ENCODE data around the gene TBC1D10B.

TBC1D10B gene

GRCh38 chr16:30335598-30336474 is 34.5 kb downstream of the TBC1D10B start:
- Histone ChIP-seq H3K9me3 (ENCODE audit: control insufficient read depth, insufficient read depth, low read depth, low read length) (no peaks in the 10 kb centered on the region), H3K27ac (ENCODE audit: extremely low read depth, low read depth, low read length) (no peak overlapping the region), H3K36me3 (ENCODE audit: control insufficient read depth in 2 of 2, insufficient read depth in 1 of 2, low read length in 2 of 2) (no peaks in the 10 kb centered on the region), H3K4me3 (ENCODE audit: low read depth, low read length) (peak overlapping the region; percentile 21; the same call in 1 of the 2 replicates), H3K4me1 (ENCODE audit: control insufficient read depth, insufficient read depth, low read length) (no peaks in the 10 kb centered on the region)
- TF ChIP-seq ZNF114 (tag by site-specific recombination; IDR thresholded peaks at IDR 0.05) (no peak), GLIS2 (tag by site-specific recombination; IDR thresholded peaks at IDR 0.05) (0 out of 2 replicates have a peak, but pooled peaks have one; percentile 13), BCL11B (tag by site-specific recombination; IDR thresholded peaks at IDR 0.05; ENCODE audit: low read depth) (no peak), ZNF692 (tag by site-specific recombination; IDR thresholded peaks at IDR 0.05) (0 out of 2 replicates have a peak, but pooled peaks have one; percentile 23), HOXC10 (CRISPR knock-in tag; IDR thresholded peaks at IDR 0.05) (no peak), ZNF600 (tag by site-specific recombination; IDR thresholded peaks at IDR 0.05) (peak; percentile 78), ZNF211 (tag by site-specific recombination; IDR thresholded peaks at IDR 0.05; ENCODE audit: low read depth) (no peak), PATZ1 (tag by site-specific recombination; IDR thresholded peaks at IDR 0.05) (peak; percentile 71; the same call in 1 of the 2 replicates), ZNF629 (tag by site-specific recombination; IDR thresholded peaks at IDR 0.05) (no peak), SP2 (tag by site-specific recombination; IDR thresholded peaks at IDR 0.05) (peak; percentile 18; the same call in 1 of the 2 replicates), ZNF16 (tag by site-specific recombination; IDR thresholded peaks at IDR 0.05; ENCODE audit: low read depth) (no peak), ZNF335 (tag by site-specific recombination; conservative IDR thresholded peaks at IDR 0.05) (peak; percentile 88), ZNF518A (tag by site-specific recombination; conservative IDR thresholded peaks at IDR 0.05; ENCODE audit: low read depth) (peak; percentile 54; the same call in 1 of the 2 replicates), ZBTB8A (tag by site-specific recombination; IDR thresholded peaks at IDR 0.05) (no peak), ZBTB26 (tag by site-specific recombination; optimal IDR thresholded peaks at IDR 0.05) (no peak), SP3 (tag by site-specific recombination; IDR thresholded peaks at IDR 0.05) (no peak), ZFP69B (tag by site-specific recombination; IDR thresholded peaks at IDR 0.05) (peak; percentile 56), ZNF777 (tag by site-specific recombination; IDR thresholded peaks at IDR 0.05; ENCODE audit: borderline replicate concordance) (peak; percentile 51; the same call in 1 of the 2 replicates), PRDM10 (tag by site-specific recombination; IDR thresholded peaks at IDR 0.05) (peak; percentile 76), ZBTB7A (tag by site-specific recombination; IDR thresholded peaks at IDR 0.05; ENCODE audit: low read depth) (no peak)
- CTCF ChIA-PET, result interaction anchor here (0.7 to 1.6 kb wide), 2 partner anchors 74 to 113 kb away, joined by 3 to 6 read pairs; no protein-coding TSS in a partner anchor
- POLR2A ChIA-PET, result interaction anchor here (0.5 to 2.1 kb wide), 11 partner anchors 8 to 455 kb away, joined by 3 to 10 read pairs (median 4); partner anchors contain the start of genes CD2BP2, TBC1D10B and ZNF48
